CD4-positive, alpha-beta T cell treated with Interleukin-2 at 100 ng/mL for 4 hours (primary cell): ENCODE measurements around the gene CRYGB.
"Not testable (repeated sequence)": the region's sequence is repeated elsewhere in the genome, so short reads cannot be mapped to it uniquely, and the experiment has no call there.

Source experiments
- DNase-seq: peaks from one replicate; pipeline ENCODE4 v3.0.0-alpha.2; 2020; ENCODE audit warnings: low spot score

The CRYGB gene

DNA sequence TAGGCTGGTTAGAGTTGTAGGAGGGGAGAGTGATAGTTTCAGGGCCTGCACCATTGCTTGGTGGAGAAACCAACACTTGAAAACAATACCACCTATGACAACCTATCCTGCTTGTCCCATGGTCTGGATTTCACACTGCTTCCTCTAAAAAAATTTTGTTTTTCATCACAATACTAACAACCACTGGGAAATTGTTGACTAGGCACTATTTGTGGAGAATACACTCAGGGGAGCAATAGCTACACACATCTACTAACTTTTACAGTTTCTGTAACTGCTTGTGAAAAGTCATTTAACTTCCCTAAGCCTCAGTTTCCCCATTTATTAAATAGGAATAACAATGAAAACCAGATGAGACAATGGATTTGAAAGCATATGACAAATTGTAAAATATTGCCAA is 4.1 kb upstream of the CRYGB start:
- DNase-seq = no peak

- no peak for DNase-seq
Observed at GRCh38 chr2:208148803-208149202, 2.8 kb upstream of the CRYGB start.

- DNase-seq = no peak
Observed at GRCh38 chr2:208147759-208148158, 1.8 kb upstream of the CRYGB start.

DNA sequence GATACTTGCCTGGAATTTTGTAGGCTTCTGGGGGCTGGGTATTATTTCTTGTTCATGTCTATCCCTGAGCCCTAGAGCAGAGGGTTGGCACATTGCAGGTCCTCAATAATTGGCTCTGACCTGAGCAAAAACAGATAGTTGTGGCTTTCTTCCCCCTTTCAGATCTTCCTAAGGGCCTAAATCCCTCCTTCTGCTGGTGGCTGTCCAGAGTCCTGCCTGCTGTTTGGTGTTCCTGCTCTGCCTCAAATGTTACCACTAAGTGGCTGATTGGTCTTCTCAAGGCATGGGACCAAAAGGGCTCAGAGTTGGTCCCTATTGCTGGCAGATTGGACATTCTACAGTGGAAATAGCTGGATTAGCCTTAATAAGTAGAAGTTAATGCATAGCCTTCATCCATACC is 1.1 kb upstream of the CRYGB start:
- DNase-seq = no peak

DNA sequence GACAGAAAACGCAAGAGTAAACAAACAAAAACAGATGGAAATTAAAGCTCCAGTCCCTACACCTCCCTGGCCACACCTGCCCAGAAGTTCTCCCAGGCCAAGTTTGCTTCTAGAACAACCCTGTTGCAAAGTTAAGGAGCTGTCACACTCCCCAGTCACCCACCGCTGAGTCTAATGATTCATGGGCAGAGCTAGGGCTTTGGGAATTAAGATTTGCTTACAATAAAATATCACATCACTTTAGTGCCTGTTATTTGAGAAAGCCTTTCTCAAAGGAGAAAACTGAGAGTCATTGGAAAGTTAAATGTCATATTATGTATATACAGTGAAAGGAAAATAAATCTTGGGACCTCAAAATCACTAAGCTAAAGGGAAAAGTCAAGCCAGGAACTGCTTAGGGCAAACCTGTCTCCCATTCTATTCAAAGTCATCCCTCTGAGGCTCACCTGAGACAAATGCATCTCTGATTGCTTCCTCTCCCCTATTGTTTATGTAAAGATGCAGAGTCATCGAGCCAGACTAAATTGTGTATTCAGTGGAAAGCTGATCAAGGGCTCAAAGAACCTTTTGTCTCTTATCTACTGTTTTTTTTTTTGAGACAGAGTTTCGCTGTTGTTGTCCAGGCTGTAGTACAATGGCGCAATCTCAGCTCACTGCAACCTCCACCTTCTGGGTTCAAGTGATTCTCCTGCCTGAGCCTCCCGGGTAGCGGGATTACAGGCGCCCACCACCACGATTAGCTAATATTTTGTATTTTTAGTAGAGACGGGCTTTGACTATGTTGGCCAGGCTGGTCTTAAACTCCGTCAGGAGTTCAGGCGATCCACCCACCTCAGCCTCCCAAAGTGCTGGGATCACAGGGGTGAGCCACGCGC is 2.8 kb downstream of the CRYGB start:
- DNase-seq = no peak

- no peak for DNase-seq
Observed at GRCh38 chr2:208142240-208142924, 3.6 kb downstream of the CRYGB start.

DNA sequence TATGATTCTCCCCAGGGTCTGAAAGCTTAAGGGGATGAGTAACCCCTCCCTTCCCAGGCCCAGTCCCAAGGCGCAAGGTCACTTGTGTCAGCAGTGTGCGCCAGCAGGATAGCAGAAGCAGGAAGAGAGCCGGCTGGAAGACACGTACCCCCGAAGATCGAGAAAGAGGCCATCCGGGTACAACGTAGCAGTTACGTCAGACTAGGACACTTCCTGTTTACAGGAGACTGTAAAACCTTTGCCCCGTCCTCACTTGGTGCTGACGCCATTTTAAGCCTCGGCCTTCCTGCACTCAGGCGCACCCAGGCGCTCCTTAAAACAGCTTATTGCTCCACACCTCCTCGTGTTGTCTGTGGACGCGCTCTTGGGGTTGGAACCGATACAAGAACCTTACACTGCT is 6.5 kb downstream of the CRYGB start:
- no peak for DNase-seq

DNA sequence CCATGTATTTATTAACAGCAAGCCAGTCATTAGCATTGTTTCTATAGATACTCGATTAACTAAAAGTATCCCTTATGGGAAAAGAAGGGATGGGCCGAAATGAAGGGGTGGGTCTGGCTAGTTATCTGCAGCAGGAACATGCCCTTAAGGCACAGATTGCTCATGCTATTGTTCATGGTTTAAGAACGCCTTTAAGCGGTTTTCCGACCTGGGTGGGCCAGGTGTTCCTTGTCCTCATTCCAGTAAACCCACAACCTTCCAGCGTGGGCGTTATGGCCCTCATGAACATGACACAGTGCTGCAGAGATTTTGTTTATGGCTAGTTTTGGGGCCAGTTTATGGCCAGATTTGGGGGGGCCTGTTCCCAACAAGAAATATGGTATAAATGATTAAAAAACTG is 7.6 kb downstream of the CRYGB start:
- DNase-seq = not testable (repeated sequence)

DNA sequence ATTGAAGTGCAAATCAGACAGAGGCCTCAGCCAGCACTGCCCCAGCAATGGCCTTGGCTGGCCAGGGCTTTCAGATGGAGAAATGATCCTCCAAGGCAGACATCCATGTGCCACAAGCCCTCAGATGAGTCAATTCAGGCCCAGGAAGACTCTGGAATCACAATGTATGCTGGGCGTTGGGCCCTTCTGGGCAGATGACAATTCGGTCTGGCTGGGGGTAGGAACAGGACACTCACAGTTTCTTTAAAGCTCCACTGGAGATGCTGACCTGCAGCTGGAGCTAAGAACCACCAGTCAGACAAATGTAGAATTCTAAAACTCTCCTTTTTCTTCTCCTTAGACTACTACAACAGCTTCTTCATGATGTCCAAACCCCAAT is 9.3 kb downstream of the CRYGB start:
- DNase-seq = no peak

DNA sequence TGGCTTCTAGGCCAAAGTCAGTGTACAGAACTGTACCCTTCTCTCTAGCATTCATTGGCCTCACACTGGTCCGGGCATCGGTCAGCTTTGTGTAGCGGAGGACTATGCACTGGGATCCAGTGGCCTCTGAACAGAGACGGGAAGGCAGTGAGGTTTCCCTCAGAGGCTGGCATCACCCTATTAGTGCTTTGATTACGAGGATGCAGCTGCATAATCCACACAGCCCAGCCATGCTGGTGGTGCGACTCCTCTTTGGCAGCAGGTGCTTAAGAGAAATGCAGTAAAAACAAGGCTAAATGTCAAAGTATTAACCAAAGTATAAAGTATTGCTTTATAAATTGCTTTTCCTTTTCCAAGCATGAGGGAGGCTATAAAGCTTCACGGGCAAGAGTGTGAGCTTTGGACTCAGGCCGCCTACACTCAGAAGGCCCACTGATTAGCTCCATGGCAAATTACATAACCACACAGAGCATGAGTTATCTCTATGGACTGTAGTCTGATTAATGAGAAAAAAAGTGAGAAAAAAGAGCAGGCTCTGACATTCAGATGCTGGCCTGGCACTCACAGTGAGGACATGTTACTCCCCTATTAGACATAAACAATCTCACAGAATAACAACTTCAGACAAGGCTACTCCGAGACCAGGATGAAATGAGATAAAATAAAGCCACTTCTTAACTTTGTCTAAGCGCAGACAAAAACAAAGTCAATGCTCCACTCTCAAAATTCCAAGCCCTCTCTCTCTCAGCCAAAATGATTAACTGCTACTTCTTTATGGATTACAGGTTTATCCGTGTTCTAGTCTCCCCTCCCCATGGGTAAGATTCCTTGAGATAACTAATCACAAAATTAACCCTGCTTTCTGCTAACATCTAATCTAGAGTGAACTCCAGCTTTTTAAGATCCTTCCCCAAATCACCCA is 9.9 kb downstream of the CRYGB start:
- no peak for DNase-seq

GRCh38 chr2:208134928-208135586 is 10.9 kb downstream of the CRYGB start:
- no peak for DNase-seq

GRCh38 chr2:208130712-208131110 is 15.2 kb downstream of the CRYGB start:
- DNase-seq = no peak

GRCh38 chr2:208129744-208130711 is 15.9 kb downstream of the CRYGB start, which contains the start of gene CRYGC:
TSS of gene CRYGC (minus strand) at chr2:208129828. CDS start at chr2:208129792, 36 bp downstream.
- no peak for DNase-seq

GRCh38 chr2:208128136-208128535 is 17.8 kb downstream of the CRYGB start:
- DNase-seq = no peak

GRCh38 chr2:208127090-208127489 is 18.9 kb downstream of the CRYGB start:
- no peak for DNase-seq

GRCh38 chr2:208125251-208125650 is 20.7 kb downstream of the CRYGB start:
- no peak for DNase-seq

- DNase-seq = not testable (repeated sequence)
Observed at GRCh38 chr2:208124013-208124715, 21.8 kb downstream of the CRYGB start, which contains the start of gene CRYGD. TSS of gene CRYGD (minus strand) at chr2:208124524. CDS start at chr2:208124473, 51 bp downstream.

DNA sequence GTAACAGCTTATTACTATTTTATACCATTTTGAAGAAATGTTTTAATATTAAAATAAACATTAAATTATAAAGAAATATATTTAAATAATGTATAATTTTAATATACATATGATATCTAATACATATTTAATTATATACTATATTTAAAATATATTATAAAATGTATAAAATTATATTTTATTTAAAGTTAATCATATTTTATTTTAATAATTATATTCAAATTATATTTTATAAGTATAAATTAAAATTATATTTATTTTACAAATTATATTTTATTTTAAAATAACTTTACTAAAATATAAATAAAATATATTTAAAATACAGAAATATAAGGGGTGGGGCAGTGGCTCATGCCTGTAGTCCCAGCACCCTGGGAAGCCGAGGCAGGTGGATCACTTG is 23.7 kb downstream of the CRYGB start:
- no peak for DNase-seq

GRCh38 chr2:208118918-208119317 is 27.0 kb downstream of the CRYGB start:
- DNase-seq = no peak

DNA sequence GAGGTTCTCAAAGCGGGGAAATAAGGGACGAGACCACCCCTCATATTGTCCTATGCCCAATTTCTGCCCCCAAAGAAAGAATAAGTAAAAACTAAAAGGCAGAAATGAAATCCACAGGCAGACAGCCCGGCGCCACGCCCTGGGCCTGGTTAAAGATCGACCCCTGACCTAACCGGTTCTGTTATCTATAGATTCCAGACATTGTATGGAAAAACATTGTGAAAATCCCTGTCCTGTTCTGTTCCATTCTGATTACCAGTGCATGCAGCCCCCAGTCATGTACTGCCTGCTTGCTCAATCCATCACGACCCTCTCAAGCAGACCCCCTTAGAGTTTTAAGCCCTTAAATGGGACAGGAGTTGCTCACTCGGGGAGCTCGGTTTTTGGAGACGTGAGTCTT is 28.6 kb downstream of the CRYGB start:
- not testable (repeated sequence) for DNase-seq
